ENCODE results near the gene FCHO2. TPM values are rescaled to one million over a fixed set of nuclear protein-coding genes. Genes with fewer than 3 reads are reported as not detected.

Gene FCHO2
- total and polyA plus RNA-seq, 11 donors: 7.0 to 35.3 (median 15.5) TPM

DNA sequence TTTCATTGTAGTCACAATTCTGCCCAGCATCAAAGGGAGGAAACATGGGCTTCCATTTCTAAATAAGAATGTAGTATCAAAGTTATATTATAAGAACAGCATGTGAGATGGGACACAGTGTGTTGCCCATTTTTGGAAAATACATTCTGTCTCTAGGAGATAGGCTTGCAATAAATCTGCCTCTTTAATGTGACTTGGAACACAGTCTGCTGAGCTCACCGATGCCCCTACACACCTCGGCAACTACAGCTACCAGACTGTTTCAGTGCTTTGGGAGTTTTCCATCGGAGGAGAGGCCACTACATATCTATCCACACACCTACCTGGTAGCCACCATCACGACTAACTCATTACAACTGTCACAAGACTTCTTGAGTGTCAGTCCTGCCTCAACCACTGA lies 18.9 kb upstream of the FCHO2 start:
- Histone ChIP-seq H3K27ac (peak overlapping the region in 5 of 12 donors; percentile 51 to 87 (median 61)), H3K27me3 (no peaks in the 10 kb centered on the region), H3K4me3 (no peak overlapping the region), H3K9me3 (no peaks in the 10 kb centered on the region), H3K4me1 (peaks cover 0 to 46% (median 7%) of the 10 kb centered on the region in 12 donors), H3K36me3 (no peaks in the 10 kb centered on the region)
- ATAC-seq (no peak), DNase-seq (no peak)
- WGBS, 4 donors: 86 to 94% (median 93%) methylated on average over 4 of the region's 4 CpGs
- intact Hi-C loops (cut with DNase I): no loop called here
- no peak for TF ChIP-seq POLR2A (IDR thresholded peaks at IDR 0.05)
- TF ChIP-seq, protein P1, sequence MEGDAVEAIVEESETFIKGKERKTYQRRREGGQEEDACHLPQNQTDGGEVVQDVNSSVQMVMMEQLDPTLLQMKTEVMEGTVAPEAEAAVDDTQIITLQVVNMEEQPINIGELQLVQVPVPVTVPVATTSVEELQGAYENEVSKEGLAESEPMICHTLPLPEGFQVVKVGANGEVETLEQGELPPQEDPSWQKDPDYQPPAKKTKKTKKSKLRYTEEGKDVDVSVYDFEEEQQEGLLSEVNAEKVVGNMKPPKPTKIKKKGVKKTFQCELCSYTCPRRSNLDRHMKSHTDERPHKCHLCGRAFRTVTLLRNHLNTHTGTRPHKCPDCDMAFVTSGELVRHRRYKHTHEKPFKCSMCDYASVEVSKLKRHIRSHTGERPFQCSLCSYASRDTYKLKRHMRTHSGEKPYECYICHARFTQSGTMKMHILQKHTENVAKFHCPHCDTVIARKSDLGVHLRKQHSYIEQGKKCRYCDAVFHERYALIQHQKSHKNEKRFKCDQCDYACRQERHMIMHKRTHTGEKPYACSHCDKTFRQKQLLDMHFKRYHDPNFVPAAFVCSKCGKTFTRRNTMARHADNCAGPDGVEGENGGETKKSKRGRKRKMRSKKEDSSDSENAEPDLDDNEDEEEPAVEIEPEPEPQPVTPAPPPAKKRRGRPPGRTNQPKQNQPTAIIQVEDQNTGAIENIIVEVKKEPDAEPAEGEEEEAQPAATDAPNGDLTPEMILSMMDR (IDR thresholded peaks at IDR 0.05): no peak

DNA sequence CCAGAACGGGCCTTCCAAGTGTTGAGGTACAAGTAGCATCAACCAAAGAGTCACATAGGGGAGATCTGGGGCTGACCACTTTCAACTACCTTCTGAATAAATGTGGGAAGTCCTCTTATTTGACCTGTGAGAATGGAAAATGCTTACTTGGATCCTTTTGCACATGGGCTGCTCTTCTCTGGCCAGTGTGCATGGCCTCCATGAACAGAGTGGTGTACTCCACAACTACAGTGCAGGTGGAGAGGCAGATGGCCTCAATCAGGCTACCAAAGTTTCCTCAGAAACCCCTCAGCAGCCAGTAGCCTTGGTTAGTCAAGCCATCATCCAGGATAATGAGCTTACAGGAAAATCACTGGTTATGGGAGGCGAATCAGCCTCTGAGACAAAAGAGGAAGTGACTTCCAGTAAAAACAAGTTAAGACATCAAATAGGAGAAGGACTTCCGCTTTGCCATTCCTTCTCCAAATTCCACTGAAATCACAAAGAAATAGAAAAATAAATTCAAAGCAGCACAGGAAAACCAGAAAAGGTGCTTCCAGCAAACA lies 18.3 kb upstream of the FCHO2 start:
- H3K4me3 ChIP-seq: no peak overlapping the region
- H3K36me3 ChIP-seq: no peaks in the 10 kb centered on the region
- ATAC-seq (peak in 2 of 4 donors; percentile 45 to 50), DNase-seq (no peak)
- peaks cover 0 to 46% (median 7%) of the 10 kb centered on the region in 12 donors for H3K4me1 ChIP-seq
- no peaks in the 10 kb centered on the region for H3K9me3 ChIP-seq
- intact Hi-C loops (cut with DNase I): loop anchor here in 1 of 10 donors (2.0 kb wide), 1 partner anchor 17 kb away; no protein-coding TSS in a partner anchor
- peak overlapping the region in 11 of 12 donors; percentile 46 to 87 (median 58) for H3K27ac ChIP-seq
- TF ChIP-seq, protein P1 (IDR thresholded peaks at IDR 0.05): no peak
- no peak for TF ChIP-seq POLR2A (IDR thresholded peaks at IDR 0.05)
- no peaks in the 10 kb centered on the region for H3K27me3 ChIP-seq
- 66 to 76% (median 73%) methylated on average over 3 of the region's 3 CpGs for WGBS, 4 donors

DNA sequence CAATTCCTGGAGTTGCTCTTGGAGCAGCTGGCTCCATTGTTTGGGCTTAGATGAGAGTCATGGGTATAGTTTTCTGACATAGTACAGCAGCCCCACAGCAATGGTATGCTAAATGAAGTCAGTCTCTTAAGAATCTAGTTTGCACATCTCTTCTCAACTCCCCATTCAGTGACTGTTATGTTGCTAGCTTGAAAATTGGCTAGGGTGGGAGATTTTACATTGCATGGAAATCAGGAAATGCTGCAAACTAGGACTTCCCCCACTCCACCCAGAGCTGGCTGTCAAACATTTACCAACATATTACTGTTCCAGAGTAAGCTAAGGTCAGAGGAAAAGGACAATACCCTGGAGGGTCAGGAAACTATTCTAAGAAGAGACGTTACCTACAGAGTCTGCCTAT lies 17.6 kb upstream of the FCHO2 start:
- H3K4me1 ChIP-seq: peaks cover 0 to 46% (median 7%) of the 10 kb centered on the region in 12 donors
- no peaks in the 10 kb centered on the region for H3K9me3 ChIP-seq
- no peaks in the 10 kb centered on the region for H3K27me3 ChIP-seq
- peak; percentile 29 to 91 (median 86) for ATAC-seq
- TF ChIP-seq POLR2A (IDR thresholded peaks at IDR 0.05): no peak
- TF ChIP-seq, protein P1 (IDR thresholded peaks at IDR 0.05): no peak
- no peaks in the 10 kb centered on the region for H3K36me3 ChIP-seq
- peak overlapping the region in 11 of 12 donors; percentile 46 to 87 (median 58) for H3K27ac ChIP-seq
- H3K4me3 ChIP-seq: no peak overlapping the region
- 35 to 60% (median 38%) methylated on average over 1 of the region's 1 CpG for WGBS, 4 donors
- DNase-seq: peak in 1 of 5 donors; percentile 17
- intact Hi-C loops (cut with DNase I): loop anchor here in 1 of 10 donors (2.0 kb wide), 1 partner anchor 17 kb away; no protein-coding TSS in a partner anchor

DNA sequence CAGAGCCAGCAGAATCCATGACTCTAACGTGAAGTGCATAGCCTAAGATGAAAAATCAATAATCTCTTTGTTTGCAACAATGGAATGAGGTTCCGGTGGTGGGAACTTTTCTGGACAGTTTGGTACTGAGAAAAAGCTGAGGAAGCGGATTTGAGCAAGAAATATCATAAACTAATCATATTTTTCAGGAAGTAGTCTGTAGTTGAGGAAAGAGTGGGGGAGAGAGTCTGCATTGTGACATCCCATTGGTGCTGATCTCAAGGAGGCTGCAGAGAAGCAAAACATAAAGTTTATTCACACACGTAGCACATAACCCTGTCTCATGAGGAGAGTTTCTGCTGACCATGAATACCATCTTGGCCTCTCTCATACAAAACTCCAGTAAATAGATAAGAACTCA lies 15.8 kb upstream of the FCHO2 start:
- DNase-seq: no peak
- H3K9me3 ChIP-seq: no peaks in the 10 kb centered on the region
- no peaks in the 10 kb centered on the region for H3K36me3 ChIP-seq
- TF ChIP-seq, protein P1 (IDR thresholded peaks at IDR 0.05): no peak
- TF ChIP-seq POLR2A (IDR thresholded peaks at IDR 0.05): no peak
- H3K27me3 ChIP-seq: no peaks in the 10 kb centered on the region
- 51 to 67% (median 55%) methylated on average over 4 of the region's 4 CpGs for WGBS, 4 donors
- intact Hi-C loops (cut with DNase I): no loop called here
- ATAC-seq: peak in 3 of 4 donors; percentile 22 to 48 (median 25)
- H3K27ac ChIP-seq: peak overlapping the region in 1 of 12 donors; percentile 87
- H3K4me3 ChIP-seq: no peak overlapping the region
- peaks cover 0 to 46% (median 7%) of the 10 kb centered on the region in 12 donors for H3K4me1 ChIP-seq

Data from heart left ventricle (tissue), 16 donors.